Endodermal cell (in vitro differentiated cells): Measurements from ENCODE around the gene TGFB2. TPM values are rescaled to one million over a fixed set of nuclear protein-coding genes. Genes with fewer than 3 reads are reported as not detected.

ENCODE experiments used
- DNase-seq: peaks from one replicate; pipeline ENCODE4 v3.0.0-alpha.2; 2017
- H3K27ac ChIP-seq: 2 replicates; pipeline ENCODE4 v1.5.1; 2013; ENCODE audit warnings: mild to moderate bottlenecking, low read depth, low read length, moderate library complexity
- H3K27me3 ChIP-seq: 2 replicates; pipeline ENCODE4 v1.6.1; 2013; ENCODE audit warnings: mild to moderate bottlenecking, low read length, moderate library complexity; ENCODE audit not compliant: insufficient read depth, control insufficient read depth, poor library complexity, severe bottlenecking
- H3K36me3 ChIP-seq: 2 replicates; pipeline ENCODE4 v1.7.0; 2013; ENCODE audit warnings: mild to moderate bottlenecking, low read length, moderate library complexity; ENCODE audit not compliant: control insufficient read depth, insufficient read depth
- H3K4me1 ChIP-seq: one replicate; pipeline ENCODE4 v1.7.0; 2013; ENCODE audit warnings: low read length; ENCODE audit not compliant: control insufficient read depth, insufficient read depth
- H3K4me3 ChIP-seq: 2 replicates; pipeline ENCODE4 v1.5.1; 2013; ENCODE audit warnings: mild to moderate bottlenecking, low read length, moderate library complexity
- H3K9ac ChIP-seq: 2 replicates; pipeline ENCODE4 v1.6.1; 2013; ENCODE audit warnings: mild to moderate bottlenecking, low read length, moderate library complexity; ENCODE audit not compliant: poor library complexity, severe bottlenecking; ENCODE audit errors: extremely low read depth
- H3K9me3 ChIP-seq: 2 replicates; pipeline ENCODE4 v1.6.1; 2013; ENCODE audit warnings: mild to moderate bottlenecking, low read length, moderate library complexity; ENCODE audit not compliant: control insufficient read depth
- H3K27ac Mint-ChIP-seq: 2 replicates; pipeline ENCODE4 v1.8.0; 2020; ENCODE audit warnings: mixed read lengths
- H3K27me3 Mint-ChIP-seq: 2 replicates; pipeline ENCODE4 v1.8.0; 2021; ENCODE audit warnings: mild to moderate bottlenecking, mixed read lengths; ENCODE audit not compliant: insufficient read depth
- H3K36me3 Mint-ChIP-seq: 2 replicates; pipeline ENCODE4 v1.8.0; 2020; ENCODE audit warnings: low read depth, mixed read lengths
- H3K4me1 Mint-ChIP-seq: 2 replicates; pipeline ENCODE4 v1.8.0; 2020; ENCODE audit warnings: mixed read lengths
- H3K4me3 Mint-ChIP-seq: 2 replicates; pipeline ENCODE4 v1.8.0; 2020; ENCODE audit warnings: mild to moderate bottlenecking, moderate library complexity, mixed read lengths
- H3K9me3 Mint-ChIP-seq: 2 replicates; pipeline ENCODE4 v1.8.0; 2020; ENCODE audit warnings: mild to moderate bottlenecking, mixed read lengths
- CTCF ChIP-seq: fragments of 200-600 bp; sonication (generic); conservative IDR thresholded peaks from 2 replicates; pipeline ENCODE4 v1.5.0; 2021; ENCODE audit warnings: antibody characterized with exemption, mild to moderate bottlenecking
- WGBS, 2 experiments: methylation state at CpG; one replicate each; pipeline versions ENCODE4 v1.1.5 to v1.1.7; 2013; ENCODE audit warnings: missing lambda C conversion rate in 2 of 2, mixed read lengths in 1 of 2; ENCODE audit not compliant: insufficient coverage in 1 of 2, insufficient read length in 1 of 2; 5-methylcytosine and 5-hydroxymethylcytosine counted together
- total RNA-seq, 2 donors: library from RNA; stranded (reverse); fragmentation: NEBNext Ultra II Directional in 1 of 2; extraction: Animal tissue kit (Norgen Biotek cat#: 25700) in 1 of 2; gene quantifications; 2 replicates in 1 of 2; 3 replicates in 1 of 2; pipeline ENCODE4 v1.2.1, GENCODE V29; 2021

The TGFB2 gene
- total RNA-seq, 2 donors from 2014 or later: 0.11 to 1.2 TPM

- H3K27ac ChIP-seq: no peak overlapping the region
- Mint-ChIP-seq H3K9me3 (no peaks in the 10 kb centered on the region), H3K4me1 (peaks cover 24% of the 10 kb centered on the region), H3K27ac (no peak overlapping the region), H3K4me3 (no peak overlapping the region), H3K36me3 (no peaks in the 10 kb centered on the region), H3K27me3 (no peaks in the 10 kb centered on the region)
- no peaks in the 10 kb centered on the region for H3K27me3 ChIP-seq
- 77 to 89% methylated on average over 3 to 4 of the region's 4 CpGs for WGBS, 2 experiments
- H3K9ac ChIP-seq: no peak overlapping the region
- no peak for DNase-seq
- H3K9me3 ChIP-seq: no peaks in the 10 kb centered on the region
- no peaks in the 10 kb centered on the region for H3K36me3 ChIP-seq
- no peak for TF ChIP-seq CTCF
- no peaks in the 10 kb centered on the region for H3K4me1 ChIP-seq
- H3K4me3 ChIP-seq: no peak overlapping the region
These were observed 22.0 kb downstream of the TGFB2 start for GRCh38 chr1:218367118-218367517.

- H3K27ac Mint-ChIP-seq: no peak overlapping the region
- no peak for DNase-seq
- Histone ChIP-seq H3K4me1 (peaks cover 3% of the 10 kb centered on the region), H3K36me3 (no peaks in the 10 kb centered on the region), H3K4me3 (no peak overlapping the region), H3K27ac (no peak overlapping the region), H3K27me3 (no peaks in the 10 kb centered on the region), H3K9ac (no peak overlapping the region), H3K9me3 (no peaks in the 10 kb centered on the region)
- H3K27me3 Mint-ChIP-seq: no peaks in the 10 kb centered on the region
- TF ChIP-seq CTCF: no peak
- H3K36me3 Mint-ChIP-seq: no peaks in the 10 kb centered on the region
- H3K4me3 Mint-ChIP-seq: no peak overlapping the region
- H3K9me3 Mint-ChIP-seq: no peaks in the 10 kb centered on the region
- H3K4me1 Mint-ChIP-seq: peaks cover 31% of the 10 kb centered on the region
- 90 to 97% methylated on average over 2 to 7 of the region's 7 CpGs for WGBS, 2 experiments
These were observed 23.6 kb downstream of the TGFB2 start for GRCh38 chr1:218368686-218369085.

GRCh38 chr1:218369688-218370511 lies 24.8 kb downstream of the TGFB2 start:
- 93 to 100% methylated on average over 2 of the region's 2 CpGs for WGBS, 2 experiments
- Mint-ChIP-seq H3K27me3 (no peaks in the 10 kb centered on the region), H3K4me3 (no peak overlapping the region), H3K4me1 (peaks cover 30% of the 10 kb centered on the region), H3K9me3 (no peaks in the 10 kb centered on the region), H3K36me3 (no peaks in the 10 kb centered on the region), H3K27ac (no peak overlapping the region)
- Histone ChIP-seq H3K27me3 (no peaks in the 10 kb centered on the region), H3K9me3 (no peaks in the 10 kb centered on the region), H3K27ac (no peak overlapping the region), H3K36me3 (no peaks in the 10 kb centered on the region), H3K4me3 (no peak overlapping the region), H3K4me1 (peaks cover 3% of the 10 kb centered on the region), H3K9ac (no peak overlapping the region)
- DNase-seq: no peak
- TF ChIP-seq CTCF: no peak
